MCF 10A (cell line): ENCODE measurements around the gene GPHN. TPM values are rescaled to one million over a fixed set of nuclear protein-coding genes. Genes with fewer than 3 reads are reported as not detected.
A peak's percentile ranks its signal among the peaks of the same experiment; 100 is the strongest.

Source experiments
- Bru-seq: library from RNA; stranded (reverse); fragments of 400-500 nt; gene quantifications from one replicate; lab custom pipeline; 2021; lab: Mats Ljungman, UMichigan
- BruChase-seq, 2 experiments: library from RNA; stranded (reverse); fragments of 400-500 nt; gene quantifications; one replicate each; lab custom pipeline; 2021; lab: Mats Ljungman, UMichigan
- BruUV-seq: library from RNA; stranded (reverse); fragments of 400-500 nt; replicated peaks from 2 replicates; lab custom pipeline; 2021; lab: Mats Ljungman, UMichigan
- CTCF ChIA-PET: fragments of 300-600 bp; sonication (Branson Sonifier 250); formaldehyde crosslinking; extraction: SDS; loops from one replicate; lab custom pipeline; 2021; ENCODE audit warnings: antibody characterized with exemption, inconsistent platforms; lab: Yijun Ruan, JAX
- POLR2A ChIA-PET: fragments of 300-600, 350-650 bp; sonication (Branson Sonifier 250); formaldehyde crosslinking; extraction: SDS; loops from one replicate; lab custom pipeline; 2020; ENCODE audit warnings: antibody characterized with exemption, inconsistent platforms; lab: Yijun Ruan, JAX
- DNase-seq: peaks from one replicate; pipeline ENCODE4 v3.0.0-alpha.2; 2018; ENCODE audit not compliant: unreplicated experiment
- H3K27ac Mint-ChIP-seq: one replicate; pipeline ENCODE4 v1.8.0; 2022; ENCODE audit warnings: mild to moderate bottlenecking, low read depth, mixed read lengths; ENCODE audit not compliant: unreplicated experiment
- H3K27me3 Mint-ChIP-seq: one replicate; pipeline ENCODE4 v1.8.0; 2022; ENCODE audit warnings: mixed read lengths; ENCODE audit not compliant: insufficient read depth, unreplicated experiment
- H3K36me3 Mint-ChIP-seq: one replicate; pipeline ENCODE4 v1.8.0; 2022; ENCODE audit warnings: mild to moderate bottlenecking, moderate library complexity, mixed read lengths; ENCODE audit not compliant: insufficient read depth, unreplicated experiment
- H3K4me1 Mint-ChIP-seq: one replicate; pipeline ENCODE4 v1.8.0; 2022; ENCODE audit warnings: mixed read lengths; ENCODE audit not compliant: insufficient read depth, unreplicated experiment
- H3K4me3 Mint-ChIP-seq: one replicate; pipeline ENCODE4 v1.8.0; 2022; ENCODE audit warnings: mild to moderate bottlenecking, moderate library complexity, mixed read lengths; ENCODE audit not compliant: unreplicated experiment
- H3K9me3 Mint-ChIP-seq: one replicate; pipeline ENCODE4 v1.8.0; 2022; ENCODE audit warnings: mixed read lengths; ENCODE audit not compliant: unreplicated experiment
- CTCF ChIP-seq: fragments of 200-600 bp; IDR thresholded peaks from one replicate; pipeline ENCODE4 v1.8.0; 2022; ENCODE audit warnings: antibody characterized with exemption, mild to moderate bottlenecking; ENCODE audit not compliant: unreplicated experiment
- intact Hi-C: fragments of 100-400 bp; cut with micrococcal nuclease; formaldehyde crosslinking; loops from 2 replicates; pipeline ENCODE4 v1.14.1; 2022
- long read RNA-seq: library from polyadenylated mRNA; stranded (forward); transcript quantifications from one replicate; pipeline ENCODE4 v2.0.0, GENCODE V29; 2022
- total RNA-seq: library from RNA; stranded (reverse); gene quantifications from 2 replicates; pipeline ENCODE4 v1.2.3, GENCODE V29; 2022

GPHN gene
- total RNA-seq, result 26.8 and 33.0 TPM in 2 replicates
- percentile 77 among the genes with signal in this experiment for Bru-seq, nascent RNA
- percentile 55 among the genes with signal in this experiment for BruChase-seq, experiment 1, labeled RNA remaining after a 6-hour chase
- percentile 66 among the genes with signal in this experiment for BruChase-seq, experiment 2, labeled RNA remaining after a 2-hour chase
- long read RNA-seq, full-length matches to known transcripts, result 18 of 41 reads
- long read RNA-seq, partial matches to known transcripts, result 10 of 41 reads
- long read RNA-seq, other reads (novel, unspliced or antisense), result 13 of 41 reads

DNA sequence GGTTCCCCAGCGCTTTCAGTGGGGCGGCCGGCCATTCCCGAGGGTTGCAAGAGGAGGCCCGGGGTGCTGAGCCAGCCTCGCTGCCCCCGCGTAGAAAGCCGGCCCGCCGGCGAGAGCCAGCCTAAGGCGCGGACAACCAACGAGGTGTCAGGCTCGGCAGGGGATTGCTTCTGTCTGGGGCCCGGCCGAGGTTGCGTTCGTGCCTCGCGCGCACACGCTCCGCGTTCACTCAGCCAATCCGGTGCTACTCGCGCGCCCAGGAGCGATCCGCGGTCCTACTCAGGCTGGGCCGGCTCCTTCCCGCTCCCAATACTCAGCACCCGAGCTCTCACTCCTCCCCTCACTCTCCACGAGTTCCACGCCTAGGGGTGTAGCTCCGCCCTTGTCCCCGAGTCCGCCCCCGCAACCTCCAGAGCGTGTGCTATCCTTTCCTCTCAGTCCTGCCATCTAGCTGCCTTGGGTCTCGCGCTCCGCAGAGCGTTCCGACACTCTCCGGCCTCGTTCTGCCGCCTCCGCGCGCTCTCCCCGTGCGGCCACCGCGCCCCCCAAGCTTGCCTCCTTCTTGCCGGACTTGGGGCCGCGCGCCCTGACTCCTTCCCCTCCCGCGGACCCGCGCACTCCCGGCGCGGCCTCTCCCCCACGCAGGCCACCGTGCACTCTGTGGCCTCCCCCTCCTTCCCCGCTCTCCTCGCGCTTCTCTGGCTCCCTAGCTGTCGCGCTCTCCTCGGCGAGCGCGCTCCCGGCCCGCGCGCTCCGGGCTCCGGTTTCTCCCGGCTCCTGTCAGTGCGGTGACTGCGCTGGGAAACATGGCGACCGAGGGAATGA is at the start of gene GPHN:
Gene GPHN, plus strand, starts transcription at position 426 of the 825 bp plus-strand sequence.
- no TSS peak for BruUV-seq
- POLR2A ChIA-PET, result interaction anchor here (0.6 to 2.4 kb wide), 21 partner anchors 10 to 1640 kb away, joined by 3 to 30 read pairs (median 3); partner anchors contain the start of genes ATP6V1D, EIF2S1, MAX and PALS1
- H3K4me3 Mint-ChIP-seq, result peak within 1 kb of the TSS; percentile 78
- peak within 1 kb of the TSS; percentile 88 for H3K27ac Mint-ChIP-seq
- no peaks in the 10 kb centered on the region for H3K27me3 Mint-ChIP-seq
- H3K4me1 Mint-ChIP-seq, result peaks cover 20% of the 10 kb centered on the region
- intact Hi-C loops, result loop anchor here (1.0 to 5.0 kb wide), 2 partner anchors 13 to 734 kb away; partner anchors contain the start of gene PALS1
- peak; percentile 99 for DNase-seq
- H3K36me3 Mint-ChIP-seq, result peaks cover 4% of the 10 kb centered on the region
- peak; percentile 21 for TF ChIP-seq CTCF
- CTCF ChIA-PET, result interaction anchor here (0.7 to 3.4 kb wide), 6 partner anchors 9 to 774 kb away, joined by 3 to 14 read pairs (median 4); no protein-coding TSS in a partner anchor
- no peaks in the 10 kb centered on the region for H3K9me3 Mint-ChIP-seq

- no peaks in the 10 kb centered on the region for H3K4me1 Mint-ChIP-seq
- ChIA-PET POLR2A (interaction anchor here (1.4 kb wide), 1 partner anchor 10 kb away, joined by 3 read pairs; no protein-coding TSS in a partner anchor), CTCF (interaction anchor here (1.4 to 1.7 kb wide), 2 partner anchors 17 to 57 kb away, joined by 3 to 4 read pairs; no protein-coding TSS in a partner anchor)
- peaks cover 1% of the 10 kb centered on the region for H3K36me3 Mint-ChIP-seq
- H3K27me3 Mint-ChIP-seq, result no peaks in the 10 kb centered on the region
- intact Hi-C loops, result no loop called here
- no peak overlapping the region for H3K27ac Mint-ChIP-seq
- no peak for TF ChIP-seq CTCF
- H3K4me3 Mint-ChIP-seq, result no peak overlapping the region
- no peak for DNase-seq
- no peaks in the 10 kb centered on the region for H3K9me3 Mint-ChIP-seq
- BruUV-seq, result no TSS peak
Measured at GRCh38 chr14:66459603-66460002, 48.3 kb upstream of the GPHN start.

GRCh38 chr14:66464261-66464660 is 43.7 kb upstream of the GPHN start:
- intact Hi-C loops, result no loop called here
- ChIA-PET POLR2A (no interaction called here), CTCF (interaction anchor here (0.6 kb wide), 2 partner anchors 74 to 1236 kb away, joined by 3 to 4 read pairs; no protein-coding TSS in a partner anchor)
- no TSS peak for BruUV-seq
- no peak for TF ChIP-seq CTCF
- no peak for DNase-seq
- Mint-ChIP-seq H3K27ac (no peak overlapping the region), H3K27me3 (no peaks in the 10 kb centered on the region), H3K36me3 (no peaks in the 10 kb centered on the region), H3K4me1 (no peaks in the 10 kb centered on the region), H3K4me3 (no peak overlapping the region), H3K9me3 (no peaks in the 10 kb centered on the region)
